Liver (tissue), 9 donors: ENCODE measurements around the gene DPH2. TPM values are rescaled to one million over a fixed set of nuclear protein-coding genes. Genes with fewer than 3 reads are reported as not detected.

ENCODE experiments used
- DNase-seq: peaks from one replicate; pipeline ENCODE4 v3.0.0-alpha.2; 2017; ENCODE audit warnings: low spot score
- H3K27ac ChIP-seq, 2 donors: one replicate each; pipeline ENCODE4 v1.7.0; 2013; ENCODE audit warnings: inconsistent platforms in 2 of 2, low read length in 2 of 2, control low read depth in 1 of 2, low read depth in 1 of 2, mild to moderate bottlenecking in 1 of 2
- H3K27me3 ChIP-seq, 4 donors: one replicate each; pipeline versions ENCODE4 v1.6.1 to v1.7.0; 2013; ENCODE audit warnings: low read length in 3 of 4, inconsistent platforms in 1 of 4, mild to moderate bottlenecking in 1 of 4, moderate library complexity in 1 of 4; ENCODE audit not compliant: control insufficient read depth in 4 of 4, insufficient read depth in 4 of 4
- H3K36me3 ChIP-seq, 4 donors: one replicate each; pipeline versions ENCODE4 v1.6.1 to v1.7.0; 2013; ENCODE audit warnings: low read length in 3 of 4, mild to moderate bottlenecking in 3 of 4, low read depth in 1 of 4, moderate library complexity in 1 of 4; ENCODE audit not compliant: control insufficient read depth in 4 of 4, insufficient read depth in 3 of 4
- H3K4me1 ChIP-seq, 4 donors: one replicate each; pipeline versions ENCODE4 v1.6.1 to v1.7.0; 2013; ENCODE audit warnings: low read length in 3 of 4, mild to moderate bottlenecking in 3 of 4, moderate library complexity in 1 of 4; ENCODE audit not compliant: control insufficient read depth in 4 of 4, insufficient read depth in 4 of 4
- H3K4me3 ChIP-seq, 3 donors: one replicate each; pipeline versions ENCODE4 v1.6.1 to v1.7.0; 2013; ENCODE audit warnings: low read length in 3 of 3, control low read depth in 1 of 3, low read depth in 1 of 3, mild to moderate bottlenecking in 1 of 3
- H3K9ac ChIP-seq, 2 donors: one replicate each; pipeline ENCODE4 v1.7.0; 2013; ENCODE audit warnings: low read length in 2 of 2, mild to moderate bottlenecking in 2 of 2, moderate library complexity in 2 of 2, control low read depth in 1 of 2, low read depth in 1 of 2
- H3K9me3 ChIP-seq, 4 donors: one replicate each; pipeline versions ENCODE4 v1.6.1 to v1.7.0; 2013; ENCODE audit warnings: low read length in 3 of 4; ENCODE audit not compliant: control insufficient read depth in 4 of 4
- ATF3 ChIP-seq: IDR thresholded peaks from 2 replicates; pipeline ENCODE4 v1.6.1; 2016; ENCODE audit warnings: antibody characterized with exemption
- EGR1 ChIP-seq, 2 donors: IDR thresholded peaks; 2 replicates each; pipeline ENCODE4 v1.6.1; 2016 to 2018; ENCODE audit warnings: antibody characterized with exemption in 2 of 2, low read depth in 2 of 2
- FOXA1 ChIP-seq: IDR thresholded peaks from 2 replicates; pipeline ENCODE4 v1.6.1; 2016; ENCODE audit warnings: antibody characterized with exemption
- FOXA2 ChIP-seq: IDR thresholded peaks from 2 replicates; pipeline ENCODE4 v1.6.1; 2016; ENCODE audit warnings: antibody characterized with exemption
- GABPA ChIP-seq, 2 donors: IDR thresholded peaks in 1 of 2; conservative IDR thresholded peaks in 1 of 2; 2 replicates each; pipeline ENCODE4 v1.6.1; 2016; ENCODE audit warnings: antibody characterized with exemption in 2 of 2, mild to moderate bottlenecking in 1 of 2, moderate library complexity in 1 of 2
- HNF4A ChIP-seq, 2 donors: conservative IDR thresholded peaks; 2 replicates each; pipeline ENCODE4 v1.6.1; 2016; ENCODE audit warnings: antibody characterized with exemption in 2 of 2, mild to moderate bottlenecking in 2 of 2
- HNF4G ChIP-seq: IDR thresholded peaks from 2 replicates; pipeline ENCODE4 v1.6.1; 2016; ENCODE audit warnings: antibody characterized with exemption
- JUND ChIP-seq, 2 donors: IDR thresholded peaks; 2 replicates each; pipeline ENCODE4 v1.6.1; 2016; ENCODE audit warnings: antibody characterized with exemption in 2 of 2
- MAX ChIP-seq: IDR thresholded peaks from 2 replicates; pipeline ENCODE4 v1.6.1; 2016; ENCODE audit warnings: antibody characterized with exemption
- NR2F2 ChIP-seq: IDR thresholded peaks from 2 replicates; pipeline ENCODE4 v1.6.1; 2016; ENCODE audit warnings: antibody characterized with exemption
- RAD21 ChIP-seq, 2 donors: IDR thresholded peaks; 2 replicates each; pipeline ENCODE4 v1.6.1; 2016; ENCODE audit warnings: antibody characterized with exemption in 2 of 2, mild to moderate bottlenecking in 2 of 2
- REST ChIP-seq: IDR thresholded peaks from 2 replicates; pipeline ENCODE4 v1.6.1; 2016; ENCODE audit warnings: antibody characterized with exemption, mild to moderate bottlenecking
- RXRA ChIP-seq, 2 donors: IDR thresholded peaks; 2 replicates each; pipeline ENCODE4 v1.6.1; 2017 to 2018; ENCODE audit warnings: antibody characterized with exemption in 2 of 2, mild to moderate bottlenecking in 1 of 2
- SP1 ChIP-seq: IDR thresholded peaks from 2 replicates; pipeline ENCODE4 v1.6.1; 2018; ENCODE audit warnings: antibody characterized with exemption, mild to moderate bottlenecking
- TAF1 ChIP-seq: conservative IDR thresholded peaks from 2 replicates; pipeline ENCODE4 v1.6.1; 2016; ENCODE audit warnings: antibody characterized with exemption, mild to moderate bottlenecking
- YY1 ChIP-seq: IDR thresholded peaks from 2 replicates; pipeline ENCODE4 v1.6.1; 2016; ENCODE audit warnings: antibody characterized with exemption, mild to moderate bottlenecking
- ZBTB33 ChIP-seq: IDR thresholded peaks from 2 replicates; pipeline ENCODE4 v1.6.1; 2016; ENCODE audit warnings: antibody characterized with exemption
- WGBS: extraction: QIAGEN DNeasy Blood & Tissue Kit; methylation state at CpG from one replicate; pipeline ENCODE4 v1.1.7; 2013; 5-methylcytosine and 5-hydroxymethylcytosine counted together
- polyA plus RNA-seq, 2 donors: library from polyadenylated mRNA; stranded (reverse) in 1 of 2; unstranded in 1 of 2; fragments of 200-250 nt in 1 of 2; fragments of >200 nt in 1 of 2; fragmentation: Nextera tagmentation in 1 of 2; extraction: Ambion mirVana in 1 of 2; gene quantifications; one replicate each; pipeline versions ENCODE4 v1.2.1 to v1.2.3, GENCODE V29; 2013 to 2015
- total RNA-seq, 2 donors: library from RNA; depleted of rRNA; stranded (reverse); fragments of >200 nt; gene quantifications; one replicate each; pipeline ENCODE4 v1.2.3, GENCODE V29; 2014
- donor health status: healthy.
- donor health status: healthy.
- donor health status: healthy.
- donor health status: healthy.
- donor health status: healthy.

DPH2 gene
- total and polyA plus RNA-seq, 4 donors = 9.3 to 20.9 (median 15.4) TPM

GRCh38 chr1:43956234-43956633 is 13.6 kb upstream of the DPH2 start:
- Histone ChIP-seq H3K4me3 (no peak overlapping the region), H3K9me3 (no peaks in the 10 kb centered on the region), H3K27me3 (no peaks in the 10 kb centered on the region), H3K4me1 (no peaks in the 10 kb centered on the region), H3K27ac (no peak overlapping the region), H3K36me3 (peaks cover 2 to 47% (median 14%) of the 10 kb centered on the region in 4 donors), H3K9ac (no peak overlapping the region)
- TF ChIP-seq ZBTB33 (no peak), SP1 (no peak), REST (no peak), HNF4A (conservative IDR thresholded peaks at IDR 0.05) (no peak), ATF3 (no peak), YY1 (no peak), GABPA (IDR thresholded peaks at IDR 0.05 in 1 of 2, conservative IDR thresholded peaks at IDR 0.05 in 1 of 2) (no peak), MAX (no peak), TAF1 (no peak), RAD21 (IDR thresholded peaks at IDR 0.05) (no peak)
- DNase-seq = no peak
- 97% methylated on average over 8 of the region's 8 CpGs for WGBS

GRCh38 chr1:43957407-43958040 is 12.3 kb upstream of the DPH2 start:
- Histone ChIP-seq H3K27ac (no peak overlapping the region), H3K36me3 (peaks cover 4 to 58% (median 17%) of the 10 kb centered on the region in 4 donors), H3K9me3 (no peaks in the 10 kb centered on the region), H3K27me3 (no peaks in the 10 kb centered on the region), H3K9ac (no peak overlapping the region), H3K4me3 (no peak overlapping the region), H3K4me1 (no peaks in the 10 kb centered on the region)
- DNase-seq = no peak
- 93% methylated on average over 7 of the region's 7 CpGs for WGBS
- no peak for TF ChIP-seq YY1
- TF ChIP-seq EGR1 (IDR thresholded peaks at IDR 0.05; ENCODE audit: low read depth in 2 of 2) = no peak
- TF ChIP-seq RAD21 (IDR thresholded peaks at IDR 0.05) = no peak
- no peak for TF ChIP-seq NR2F2
- no peak for TF ChIP-seq SP1
- TF ChIP-seq RXRA (IDR thresholded peaks at IDR 0.05) = no peak
- no peak for TF ChIP-seq TAF1
- TF ChIP-seq MAX = no peak
- no peak for TF ChIP-seq JUND (IDR thresholded peaks at IDR 0.05)
- TF ChIP-seq HNF4G = no peak
- no peak for TF ChIP-seq ATF3
- TF ChIP-seq GABPA (IDR thresholded peaks at IDR 0.05 in 1 of 2, conservative IDR thresholded peaks at IDR 0.05 in 1 of 2) = no peak
- no peak for TF ChIP-seq FOXA1
- no peak for TF ChIP-seq ZBTB33
- no peak for TF ChIP-seq FOXA2
- no peak for TF ChIP-seq REST
- no peak for TF ChIP-seq HNF4A (conservative IDR thresholded peaks at IDR 0.05)
